Coronary artery (tissue), 2 donors: ENCODE results near the gene ZSCAN12.

ENCODE experiments used
- DNase-seq: peaks from one replicate; pipeline ENCODE4 v3.0.0-alpha.2; 2017; ENCODE audit warnings: low spot score
- H3K27ac ChIP-seq, 2 donors: fragments of 200-600 bp; sonication (generic); one replicate each; pipeline ENCODE4 v1.5.1; 2016 to 2019
- H3K4me3 ChIP-seq: fragments of 200-600 bp; sonication (generic); 2 replicates; pipeline ENCODE4 v1.5.1; 2016; ENCODE audit warnings: mild to moderate bottlenecking, moderate library complexity
- TF ChIP-seq, protein P1 (sequence below): fragments of 200-600 bp; sonication (generic); IDR thresholded peaks from one replicate; pipeline ENCODE4 v1.5.1; 2019; ENCODE audit warnings: antibody characterized with exemption

The ZSCAN12 gene

GRCh38 chr6:28354688-28355554 is 44.6 kb downstream of the ZSCAN12 start:
- DNase-seq = no peak
- TF ChIP-seq, protein P1, sequence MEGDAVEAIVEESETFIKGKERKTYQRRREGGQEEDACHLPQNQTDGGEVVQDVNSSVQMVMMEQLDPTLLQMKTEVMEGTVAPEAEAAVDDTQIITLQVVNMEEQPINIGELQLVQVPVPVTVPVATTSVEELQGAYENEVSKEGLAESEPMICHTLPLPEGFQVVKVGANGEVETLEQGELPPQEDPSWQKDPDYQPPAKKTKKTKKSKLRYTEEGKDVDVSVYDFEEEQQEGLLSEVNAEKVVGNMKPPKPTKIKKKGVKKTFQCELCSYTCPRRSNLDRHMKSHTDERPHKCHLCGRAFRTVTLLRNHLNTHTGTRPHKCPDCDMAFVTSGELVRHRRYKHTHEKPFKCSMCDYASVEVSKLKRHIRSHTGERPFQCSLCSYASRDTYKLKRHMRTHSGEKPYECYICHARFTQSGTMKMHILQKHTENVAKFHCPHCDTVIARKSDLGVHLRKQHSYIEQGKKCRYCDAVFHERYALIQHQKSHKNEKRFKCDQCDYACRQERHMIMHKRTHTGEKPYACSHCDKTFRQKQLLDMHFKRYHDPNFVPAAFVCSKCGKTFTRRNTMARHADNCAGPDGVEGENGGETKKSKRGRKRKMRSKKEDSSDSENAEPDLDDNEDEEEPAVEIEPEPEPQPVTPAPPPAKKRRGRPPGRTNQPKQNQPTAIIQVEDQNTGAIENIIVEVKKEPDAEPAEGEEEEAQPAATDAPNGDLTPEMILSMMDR = no peak
- Histone ChIP-seq H3K4me3 (peak overlapping the region; percentile 67), H3K27ac (peak overlapping the region; percentile 22 to 80)

DNA sequence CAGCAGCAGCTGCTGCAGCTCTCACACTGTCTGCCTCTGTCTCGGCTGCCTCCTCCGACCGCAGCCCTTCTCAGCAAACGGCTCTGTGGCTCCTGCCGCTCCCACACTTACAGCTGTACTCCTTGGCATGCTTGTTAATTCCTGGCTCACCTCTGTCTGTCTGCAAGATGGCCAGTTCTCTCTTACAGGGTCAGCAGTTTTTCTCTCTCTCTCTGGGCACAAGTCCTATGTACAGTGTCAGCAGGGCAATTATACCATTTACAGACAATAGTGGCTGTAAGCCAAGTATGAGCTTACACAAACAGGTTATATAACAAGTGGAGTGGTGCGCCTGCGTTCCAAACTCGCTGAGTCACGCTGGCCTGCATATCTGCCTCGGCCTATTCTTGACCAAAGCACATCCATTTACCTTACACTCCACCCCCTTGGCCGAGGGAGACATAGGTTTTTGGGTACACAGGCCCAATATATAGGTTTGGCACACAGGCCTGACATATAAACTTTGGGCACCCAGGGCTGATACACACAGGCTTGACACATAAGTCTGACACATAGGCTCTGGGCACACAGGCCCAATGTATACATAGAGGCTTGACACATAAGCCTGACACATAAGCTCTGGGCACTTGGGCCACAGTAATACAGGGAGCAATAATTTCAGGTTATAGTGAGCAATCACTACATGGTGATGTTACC is 45.4 kb downstream of the ZSCAN12 start:
- Histone ChIP-seq H3K27ac (peak overlapping the region in 1 of 2 donors; percentile 80), H3K4me3 (no peak overlapping the region)

DNA sequence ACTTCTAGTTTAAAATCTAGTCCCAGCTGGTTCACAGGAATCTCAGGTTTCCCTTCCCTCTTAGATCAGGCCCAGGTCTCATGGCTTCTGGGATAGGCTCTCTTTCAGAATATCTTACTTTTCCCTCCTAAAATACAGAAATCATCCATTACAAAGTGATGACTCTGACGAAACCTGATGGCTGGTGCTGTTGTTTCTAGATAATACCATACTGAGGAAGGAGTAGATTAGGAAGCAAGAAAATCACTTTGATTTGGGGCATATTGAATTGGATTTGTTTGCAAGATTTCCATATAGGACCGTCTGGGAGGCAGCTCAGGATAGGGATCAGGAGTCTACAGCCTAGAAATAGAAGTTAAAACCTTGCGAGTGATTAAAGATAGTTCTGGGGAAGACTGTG is 46.2 kb downstream of the ZSCAN12 start:
- Histone ChIP-seq H3K27ac (no peak overlapping the region), H3K4me3 (no peak overlapping the region)
- DNase-seq = no peak
- TF ChIP-seq, protein P1 = no peak

More for the DNA sequence above, 45.4 kb downstream of the ZSCAN12 start:
- DNase-seq = no peak
- TF ChIP-seq, protein P1 = no peak

GRCh38 chr6:28351493-28351925 is 48.0 kb downstream of the ZSCAN12 start:
- Histone ChIP-seq H3K4me3 (no peak overlapping the region), H3K27ac (peak overlapping the region in 1 of 2 donors; percentile 6)
- no peak for DNase-seq
- TF ChIP-seq, protein P1 = no peak

- Histone ChIP-seq H3K4me3 (peak overlapping the region; percentile 78), H3K27ac (peak overlapping the region in 1 of 2 donors; percentile 6)
- TF ChIP-seq, protein P1 = no peak
- no peak for DNase-seq
Measured at GRCh38 chr6:28351087-28351486, 48.5 kb downstream of the ZSCAN12 start.

DNA sequence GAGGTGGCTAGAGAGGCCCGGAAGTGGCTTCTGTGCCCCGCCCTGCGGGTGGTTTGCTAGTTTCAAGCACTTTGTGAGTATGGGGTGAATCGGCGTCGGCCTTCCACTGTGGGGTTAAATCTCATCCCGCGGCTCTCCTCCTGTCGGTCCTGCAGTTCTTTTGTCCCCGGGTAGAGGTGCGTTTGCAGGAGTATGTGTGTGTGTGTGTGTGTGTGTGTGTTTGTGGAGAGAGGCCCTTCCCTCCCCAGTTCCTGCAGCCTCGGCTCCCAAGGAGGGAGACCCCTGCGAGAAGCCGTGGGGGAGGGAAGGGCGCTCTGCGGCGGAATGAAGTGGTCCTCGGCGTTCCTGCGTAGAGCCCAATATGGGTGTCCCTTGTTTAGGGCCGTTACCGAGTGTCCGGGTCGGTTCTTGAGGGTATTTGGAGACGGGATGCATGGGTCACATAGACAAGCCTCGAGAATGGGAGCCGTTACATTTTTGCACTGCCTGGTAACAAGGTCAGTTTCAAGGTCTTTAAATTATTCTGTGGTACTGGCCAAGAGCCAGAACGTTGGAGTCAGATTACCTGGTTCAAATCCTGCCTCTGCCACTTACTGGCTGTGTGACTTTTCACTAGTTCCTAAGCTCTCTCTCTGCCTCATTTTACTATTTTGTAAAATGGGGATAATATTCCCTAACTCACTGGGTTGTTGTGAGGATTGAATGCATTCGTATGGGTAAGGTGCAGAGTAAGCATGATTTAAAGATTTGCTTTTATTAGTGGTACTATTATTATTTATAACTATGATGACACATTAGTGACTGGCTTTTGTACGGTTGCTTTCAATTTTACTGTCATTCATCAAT is 49.4 kb downstream of the ZSCAN12 start, which contains the start of gene ZKSCAN3:
TSS of gene ZKSCAN3 (plus strand) at position 56 of the 846 bp plus-strand sequence. CDS start 9,640 bp downstream, outside the sequence.
- H3K27ac ChIP-seq = peak within 1 kb of the TSS; percentile 29 to 81
- DNase-seq = peak; percentile 86
- peak within 1 kb of the TSS; percentile 78 for H3K4me3 ChIP-seq
- TF ChIP-seq, protein P1 = no peak
